ENCODE data around the gene DBP. TPM values are rescaled to one million over a fixed set of nuclear protein-coding genes. Genes with fewer than 3 reads are reported as not detected.

DBP gene
- polyA plus RNA-seq, 1 experiment = 5.3 TPM

DNA sequence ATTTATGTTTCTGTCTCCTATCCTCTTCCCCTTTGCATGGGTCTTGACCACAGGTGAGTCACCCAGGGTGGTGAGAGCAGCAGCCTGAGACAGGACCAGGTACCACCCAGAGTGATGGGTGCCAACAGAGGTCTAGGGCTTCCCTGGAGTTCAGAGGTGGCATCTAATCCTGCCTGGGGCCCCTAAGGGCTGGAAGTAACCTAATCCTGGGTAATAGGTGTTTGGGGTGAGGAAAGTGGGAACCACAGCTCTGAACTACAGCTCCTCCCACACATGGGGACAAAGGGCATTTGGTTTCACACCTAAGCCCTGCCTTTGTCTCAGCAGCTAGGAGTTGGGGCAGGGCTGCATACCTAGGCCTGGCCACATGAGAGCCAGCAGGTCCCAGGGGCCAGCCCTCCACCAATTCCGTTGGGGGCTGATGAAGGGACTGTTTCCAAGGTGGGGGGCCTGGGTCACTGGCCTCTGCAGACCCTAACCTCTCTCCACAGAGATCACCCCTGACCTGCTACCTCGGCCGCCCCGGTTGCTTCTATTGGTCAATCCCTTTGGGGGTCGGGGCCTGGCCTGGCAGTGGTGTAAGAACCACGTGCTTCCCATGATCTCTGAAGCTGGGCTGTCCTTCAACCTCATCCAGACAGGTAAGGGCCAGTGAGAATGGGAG lies 9.8 kb downstream of the DBP start:
- no peak overlapping the region for H3K4me3 ChIP-seq (ENCODE audit: low read depth, low read length)
- no peak for TF ChIP-seq CTCF (IDR thresholded peaks at IDR 0.05; ENCODE audit: insufficient read depth, low read depth, low read length)
- ChIA-PET CTCF (interaction anchor here (1.0 to 1.1 kb wide), 2 partner anchors 10 to 47 kb away, joined by 3 read pairs; partner anchors contain the start of gene DBP), POLR2A (no interaction called here)
- no peak for DNase-seq (ENCODE audit: low read depth)
- peaks cover 6% of the 10 kb centered on the region for H3K36me3 ChIP-seq (ENCODE audit: control insufficient read depth, insufficient read depth, low read length)
- no peaks in the 10 kb centered on the region for H3K27me3 ChIP-seq (ENCODE audit: control insufficient read depth, insufficient read depth, low read length)

- DNase-seq (ENCODE audit: low read depth) = no peak
- CTCF ChIA-PET = no interaction called here
- no peaks in the 10 kb centered on the region for H3K27me3 ChIP-seq (ENCODE audit: control insufficient read depth, insufficient read depth, low read length)
- no peak for TF ChIP-seq CTCF (IDR thresholded peaks at IDR 0.05; ENCODE audit: insufficient read depth, low read depth, low read length)
- H3K4me3 ChIP-seq (ENCODE audit: low read depth, low read length) = no peak overlapping the region
- H3K36me3 ChIP-seq (ENCODE audit: control insufficient read depth, insufficient read depth, low read length) = peaks cover 6% of the 10 kb centered on the region
- POLR2A ChIA-PET = no interaction called here
Observed at GRCh38 chr19:48625891-48626327, 11.3 kb downstream of the DBP start.

- ChIA-PET CTCF (no interaction called here), POLR2A (no interaction called here)
- no peaks in the 10 kb centered on the region for H3K27me3 ChIP-seq (ENCODE audit: control insufficient read depth, insufficient read depth, low read length)
- peaks cover 4% of the 10 kb centered on the region for H3K36me3 ChIP-seq (ENCODE audit: control insufficient read depth, insufficient read depth, low read length)
- no peak for DNase-seq (ENCODE audit: low read depth)
- H3K4me3 ChIP-seq (ENCODE audit: low read depth, low read length) = peak overlapping the region; percentile 50
- no peak for TF ChIP-seq CTCF (IDR thresholded peaks at IDR 0.05; ENCODE audit: insufficient read depth, low read depth, low read length)
Observed at GRCh38 chr19:48624791-48625723, 12.1 kb downstream of the DBP start.

DNA sequence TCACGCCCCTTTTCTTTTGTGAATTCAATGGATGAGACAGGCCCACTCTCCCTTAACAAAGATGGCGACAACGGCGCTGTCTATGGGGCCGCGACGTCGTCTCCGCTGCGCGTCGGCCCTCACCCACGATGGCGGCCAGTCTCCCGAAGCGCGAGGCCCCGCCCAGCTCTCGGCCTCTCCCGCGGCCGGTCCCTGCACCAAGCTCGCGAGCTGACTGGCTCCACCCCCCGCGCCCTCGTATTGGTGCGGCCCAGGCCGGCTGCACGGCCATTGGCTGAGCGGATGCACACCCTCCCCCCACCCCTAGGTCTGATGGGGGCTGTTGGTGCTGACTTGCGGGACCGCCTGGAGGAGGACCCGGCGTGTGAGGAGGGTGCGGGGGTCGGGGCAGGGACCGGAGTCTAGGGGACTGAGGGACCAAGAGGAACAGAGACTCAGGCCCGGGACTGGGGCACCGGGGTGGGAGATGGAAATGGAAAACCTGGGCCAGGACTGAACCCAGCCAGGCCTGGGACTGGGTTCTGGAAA lies 13.0 kb downstream of the DBP start:
- no peak for TF ChIP-seq CTCF (IDR thresholded peaks at IDR 0.05; ENCODE audit: insufficient read depth, low read depth, low read length)
- POLR2A ChIA-PET = interaction anchor here (0.6 to 0.7 kb wide), 3 partner anchors 10 to 243 kb away, joined by 3 to 6 read pairs (median 5); no protein-coding TSS in a partner anchor
- Histone ChIP-seq H3K4me3 (ENCODE audit: low read depth, low read length) (peak overlapping the region; percentile 50), H3K36me3 (ENCODE audit: control insufficient read depth, insufficient read depth, low read length) (peaks cover 2% of the 10 kb centered on the region), H3K27me3 (ENCODE audit: control insufficient read depth, insufficient read depth, low read length) (no peaks in the 10 kb centered on the region)
- CTCF ChIA-PET = interaction anchor here (0.7 to 1.1 kb wide), 3 partner anchors 10 to 22 kb away, joined by 3 to 9 read pairs (median 4); partner anchors contain the start of gene CA11
- DNase-seq (ENCODE audit: low read depth) = peak; percentile 81
